Measurements from ENCODE around the gene SPRY1. TPM values are rescaled to one million over a fixed set of nuclear protein-coding genes. Genes with fewer than 3 reads are reported as not detected.

SPRY1 gene
- total and polyA plus RNA-seq, 2 experiments from 2014 or later, result 1.3 to 3.9 TPM

DNA sequence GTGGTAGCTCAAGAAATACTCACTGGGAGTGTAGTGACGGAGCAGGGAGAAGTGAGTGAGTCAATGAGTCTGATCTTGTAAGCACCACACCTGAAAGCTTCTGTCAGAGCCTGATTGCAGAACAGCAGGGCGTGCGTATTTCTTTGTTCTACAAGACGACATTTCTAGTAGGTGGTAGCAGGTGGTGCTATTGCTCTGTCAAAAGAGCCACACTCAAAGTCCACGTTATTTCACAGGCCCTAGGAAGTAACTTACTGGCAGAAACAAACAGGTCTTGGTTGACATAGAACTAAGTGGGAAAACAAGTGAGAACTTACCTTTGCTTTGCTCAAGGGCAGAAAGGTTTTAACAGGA, 46.4 kb upstream of the SPRY1 start:
- Histone ChIP-seq H3K4me1 (ENCODE audit: insufficient read depth) (peaks cover 7% of the 10 kb centered on the region; the same call in 1 of the 2 replicates), H3K4me2 (ENCODE audit: unreplicated experiment) (no peak overlapping the region), H3K79me2 (ENCODE audit: insufficient read depth) (no peaks in the 10 kb centered on the region), H3K36me3 (ENCODE audit: low read depth) (no peaks in the 10 kb centered on the region), H3K27ac (no peak overlapping the region), H3F3A (ENCODE audit: insufficient read depth) (no peaks in the 10 kb centered on the region), H3K9ac (no peak overlapping the region), H3K27me3 (replicated peaks; ENCODE audit: insufficient read depth) (no peaks in the 10 kb centered on the region), H3K4me3 (no peak overlapping the region), H2AFZ (no peak overlapping the region), H4K20me1 (ENCODE audit: insufficient read depth) (no peaks in the 10 kb centered on the region), H3K9me3 (ENCODE audit: low read depth) (no peaks in the 10 kb centered on the region), H3K9me2 (ENCODE audit: insufficient read depth) (no peaks in the 10 kb centered on the region)
- 76 to 79% methylated on average over 5 of the region's 5 CpGs for WGBS, 2 experiments (ENCODE audit: low coverage in 1 of 2, low lambda C conversion rate in 2 of 2, missing lambda C conversion rate in 2 of 2)
- no peak for DNase-seq
- TF ChIP-seq EZH2phosphoT487 (IDR thresholded peaks at IDR 0.05; ENCODE audit: insufficient read depth, low read depth) (no peak), EZH2 (IDR thresholded peaks at IDR 0.05; ENCODE audit: insufficient read depth, poor library complexity, severe bottlenecking) (no peak)
- in situ Hi-C loops (cut with MboI), result no loop called here

DNA sequence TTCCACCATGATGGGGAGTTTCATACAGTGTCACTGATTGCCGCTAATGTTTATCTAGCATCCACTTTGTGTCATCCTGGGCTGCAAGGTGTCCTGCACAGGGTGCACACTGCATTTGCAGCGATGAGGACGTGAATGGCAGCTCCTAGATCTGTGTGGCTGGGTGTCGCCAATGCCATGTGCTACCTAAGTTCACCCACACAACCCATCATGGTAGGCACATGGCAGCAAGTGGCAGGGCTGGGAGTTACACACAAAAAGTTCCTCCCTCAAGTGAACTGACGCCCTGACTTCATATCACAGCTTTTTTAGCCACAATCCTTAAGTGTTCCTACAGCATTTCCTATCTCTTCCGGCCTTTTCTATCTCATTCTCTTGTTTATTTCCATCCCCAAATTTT, 45.9 kb upstream of the SPRY1 start:
- Histone ChIP-seq H3K27ac (no peak overlapping the region), H3K4me2 (ENCODE audit: unreplicated experiment) (no peak overlapping the region), H4K20me1 (ENCODE audit: insufficient read depth) (no peaks in the 10 kb centered on the region), H3K4me3 (no peak overlapping the region), H3K4me1 (ENCODE audit: insufficient read depth) (peaks cover 7% of the 10 kb centered on the region; the same call in 1 of the 2 replicates), H3K9me2 (ENCODE audit: insufficient read depth) (no peaks in the 10 kb centered on the region), H3K9ac (no peak overlapping the region), H3K27me3 (replicated peaks; ENCODE audit: insufficient read depth) (no peaks in the 10 kb centered on the region), H3F3A (ENCODE audit: insufficient read depth) (no peaks in the 10 kb centered on the region), H3K9me3 (ENCODE audit: low read depth) (no peaks in the 10 kb centered on the region), H3K36me3 (ENCODE audit: low read depth) (no peaks in the 10 kb centered on the region), H3K79me2 (ENCODE audit: insufficient read depth) (no peaks in the 10 kb centered on the region), H2AFZ (no peak overlapping the region)
- in situ Hi-C loops (cut with MboI), result no loop called here
- WGBS, 2 experiments (ENCODE audit: low coverage in 1 of 2, low lambda C conversion rate in 2 of 2, missing lambda C conversion rate in 2 of 2), result 89 to 90% methylated on average over 6 of the region's 6 CpGs
- TF ChIP-seq EZH2phosphoT487 (IDR thresholded peaks at IDR 0.05; ENCODE audit: insufficient read depth, low read depth) (no peak), EZH2 (IDR thresholded peaks at IDR 0.05; ENCODE audit: insufficient read depth, poor library complexity, severe bottlenecking) (no peak)
- DNase-seq, result no peak

- no peak for TF ChIP-seq EZH2phosphoT487 (IDR thresholded peaks at IDR 0.05; ENCODE audit: insufficient read depth, low read depth)
- TF ChIP-seq EZH2 (IDR thresholded peaks at IDR 0.05; ENCODE audit: insufficient read depth, poor library complexity, severe bottlenecking), result no peak
- Histone ChIP-seq H2AFZ (no peak overlapping the region), H3K79me2 (ENCODE audit: insufficient read depth) (no peaks in the 10 kb centered on the region), H4K20me1 (ENCODE audit: insufficient read depth) (no peaks in the 10 kb centered on the region), H3K27ac (no peak overlapping the region), H3K27me3 (replicated peaks; ENCODE audit: insufficient read depth) (no peaks in the 10 kb centered on the region), H3K4me3 (no peak overlapping the region), H3K9ac (no peak overlapping the region), H3K36me3 (ENCODE audit: low read depth) (no peaks in the 10 kb centered on the region), H3K9me2 (ENCODE audit: insufficient read depth) (no peaks in the 10 kb centered on the region), H3F3A (ENCODE audit: insufficient read depth) (no peaks in the 10 kb centered on the region), H3K4me2 (ENCODE audit: unreplicated experiment) (no peak overlapping the region), H3K4me1 (ENCODE audit: insufficient read depth) (peaks cover 7% of the 10 kb centered on the region; the same call in 1 of the 2 replicates), H3K9me3 (ENCODE audit: low read depth) (no peaks in the 10 kb centered on the region)
- no peak for DNase-seq
- 89 to 91% methylated on average over 16 to 19 of the region's 19 CpGs for WGBS, 2 experiments (ENCODE audit: low coverage in 1 of 2, low lambda C conversion rate in 2 of 2, missing lambda C conversion rate in 2 of 2)
- in situ Hi-C loops (cut with MboI), result no loop called here
Observed at GRCh38 chr4:123351713-123352112, 44.9 kb upstream of the SPRY1 start.

DNA sequence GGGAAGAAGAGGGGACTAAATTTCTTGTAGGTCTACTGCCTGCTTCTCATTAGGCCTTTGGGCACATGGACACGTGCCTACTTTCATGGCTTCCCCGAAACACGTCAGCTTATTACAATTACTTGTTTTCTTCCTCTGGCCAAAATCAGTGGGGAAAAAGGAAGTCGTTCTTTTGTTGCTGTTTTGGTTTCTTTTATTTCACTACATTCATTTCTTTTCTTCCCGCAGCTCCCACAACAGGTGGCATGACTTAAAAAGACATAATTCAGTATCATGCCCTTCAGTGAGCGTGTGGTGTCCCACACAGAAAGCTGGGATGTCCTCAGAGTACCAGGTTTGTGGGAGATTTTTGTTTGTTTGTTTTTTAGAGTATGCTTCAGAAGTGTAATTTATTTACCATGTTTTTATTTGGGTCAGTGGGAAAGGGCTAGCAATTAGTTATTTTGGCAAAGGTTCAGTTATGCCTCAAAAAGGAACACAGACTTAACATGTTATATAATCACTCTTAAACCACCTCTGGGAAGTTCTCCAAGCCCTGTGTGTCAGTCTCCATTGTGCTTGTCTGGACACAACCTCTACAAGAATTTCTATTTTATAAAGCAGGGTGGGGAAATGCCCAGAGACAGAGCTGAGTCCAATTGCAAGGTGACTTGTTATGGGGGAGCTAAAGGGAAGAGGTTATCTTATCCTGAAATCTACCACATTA, 44.2 kb upstream of the SPRY1 start:
- Histone ChIP-seq H3K27ac (no peak overlapping the region), H3K9me2 (ENCODE audit: insufficient read depth) (no peaks in the 10 kb centered on the region), H3K36me3 (ENCODE audit: low read depth) (no peaks in the 10 kb centered on the region), H3K9me3 (ENCODE audit: low read depth) (no peaks in the 10 kb centered on the region), H3K79me2 (ENCODE audit: insufficient read depth) (no peaks in the 10 kb centered on the region), H3K4me1 (ENCODE audit: insufficient read depth) (peaks cover 7% of the 10 kb centered on the region; the same call in 1 of the 2 replicates), H2AFZ (no peak overlapping the region; the same call in 1 of the 2 replicates), H3K9ac (no peak overlapping the region), H3K27me3 (replicated peaks; ENCODE audit: insufficient read depth) (no peaks in the 10 kb centered on the region), H4K20me1 (ENCODE audit: insufficient read depth) (no peaks in the 10 kb centered on the region), H3K4me2 (ENCODE audit: unreplicated experiment) (no peak overlapping the region), H3F3A (ENCODE audit: insufficient read depth) (no peaks in the 10 kb centered on the region), H3K4me3 (no peak overlapping the region)
- WGBS, 2 experiments (ENCODE audit: low coverage in 1 of 2, low lambda C conversion rate in 2 of 2, missing lambda C conversion rate in 2 of 2), result 25 to 34% methylated on average over 6 of the region's 6 CpGs
- DNase-seq, result peak; percentile 40
- in situ Hi-C loops (cut with MboI), result no loop called here
- TF ChIP-seq EZH2 (IDR thresholded peaks at IDR 0.05; ENCODE audit: insufficient read depth, poor library complexity, severe bottlenecking), result no peak
- no peak for TF ChIP-seq EZH2phosphoT487 (IDR thresholded peaks at IDR 0.05; ENCODE audit: insufficient read depth, low read depth)

Data from GM23248 (cell line).